HG03521 (cell line): ENCODE data around the gene PGAP1.

Experiments
- ATAC-seq: cut with Tn5 transposase; IDR thresholded peaks from one replicate; pipeline ENCODE4 v1.9.1; 2021; ENCODE audit warnings: mild to moderate bottlenecking, moderate library complexity; ENCODE audit not compliant: unreplicated experiment

The PGAP1 gene

GRCh38 chr2:196808083-196808665 is 118.3 kb downstream of the PGAP1 start:
- ATAC-seq, result no peak

DNA sequence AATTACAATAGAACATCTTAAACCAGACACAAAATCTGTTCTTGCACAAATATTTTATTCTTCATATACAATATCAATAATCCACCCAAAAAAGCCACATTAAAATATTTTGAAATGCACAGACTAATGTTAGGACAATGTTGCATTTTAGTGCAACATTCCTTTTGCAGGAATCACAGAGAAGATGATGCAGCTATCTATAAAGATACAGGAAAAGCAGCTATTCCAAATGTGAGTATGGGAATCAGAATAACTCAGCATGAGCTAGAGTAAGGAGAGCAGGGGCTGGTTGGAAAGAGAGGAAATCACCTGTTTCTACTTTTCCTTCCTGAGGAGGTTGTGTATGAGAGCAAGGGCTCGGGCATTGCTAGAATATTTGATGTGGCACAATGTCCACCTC is 122.1 kb downstream of the PGAP1 start:
- ATAC-seq, result no peak

DNA sequence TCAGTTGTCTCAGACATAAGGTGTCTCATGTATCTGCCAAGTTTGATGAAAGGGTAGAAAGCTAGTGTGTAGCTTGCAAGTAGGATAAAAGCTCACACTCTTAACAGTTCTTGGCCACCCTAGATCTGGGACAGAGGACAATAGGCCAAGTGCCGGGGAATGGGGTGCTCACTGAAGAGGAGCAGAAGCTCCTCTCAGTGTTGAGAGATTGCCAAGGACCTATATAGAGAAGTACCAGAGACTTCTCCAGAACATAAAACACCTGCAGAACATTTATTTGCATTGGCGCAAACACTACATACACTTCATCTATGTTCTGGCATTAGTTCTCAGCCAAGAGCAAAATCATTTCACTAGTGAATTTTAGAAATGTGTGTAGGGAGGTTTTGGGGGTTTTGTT is 124.1 kb downstream of the PGAP1 start:
- no peak for ATAC-seq

GRCh38 chr2:196801674-196802261 is 124.7 kb downstream of the PGAP1 start:
- ATAC-seq, result no peak

GRCh38 chr2:196798980-196799379 is 127.5 kb downstream of the PGAP1 start:
- no peak for ATAC-seq

DNA sequence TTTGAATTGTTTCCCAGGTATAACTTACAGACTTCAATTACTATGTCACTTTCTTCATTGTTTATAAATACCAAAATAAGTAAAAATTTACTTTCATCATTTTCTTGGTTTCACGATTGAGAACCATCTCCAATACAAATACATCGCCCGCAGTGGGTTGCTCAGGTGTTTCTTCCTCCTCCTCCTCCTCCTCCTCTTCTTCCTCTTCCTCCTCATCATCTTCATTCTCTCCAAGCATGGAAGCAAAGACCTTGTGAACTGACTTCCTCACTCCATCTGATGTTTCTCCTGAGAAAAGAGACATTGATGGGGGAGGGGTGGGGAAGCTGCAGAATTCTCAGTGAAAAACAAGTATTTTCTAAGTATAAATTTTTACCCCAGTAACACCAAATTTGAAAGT is 133.6 kb downstream of the PGAP1 start:
- ATAC-seq, result no peak

DNA sequence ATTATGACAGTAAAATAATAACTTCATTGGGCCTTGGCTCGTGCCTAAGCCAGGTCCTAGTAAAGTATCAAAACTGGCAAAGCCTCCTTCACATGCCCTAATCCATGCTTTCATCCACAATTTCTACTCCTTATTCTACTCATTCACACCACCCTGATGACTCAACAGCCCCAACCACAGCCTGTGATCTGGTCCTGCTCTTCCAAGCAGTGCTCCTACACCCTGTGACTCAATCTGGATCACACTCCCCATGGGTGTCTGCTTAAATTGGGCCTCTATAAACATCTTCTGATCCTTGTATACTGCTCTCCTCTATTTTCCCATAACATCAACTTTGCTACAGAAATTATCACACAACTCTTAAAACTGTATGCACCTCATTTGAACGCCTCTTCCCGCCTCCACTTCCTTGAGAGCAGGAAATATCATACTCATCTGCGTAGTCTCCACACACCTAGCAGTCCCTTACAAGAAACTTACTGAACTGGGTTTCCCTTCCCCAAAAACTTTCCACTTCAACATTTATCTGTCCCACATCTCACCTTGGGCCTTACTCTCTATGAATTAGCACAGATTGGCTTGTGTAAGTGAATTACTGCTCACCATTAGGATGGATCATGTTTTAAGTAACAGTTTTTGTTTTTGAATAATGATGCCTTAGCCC is 142.9 kb downstream of the PGAP1 start:
- ATAC-seq, result no peak
